Right hindlimb (tissue), 1 donor: ENCODE results near the gene UBE2E2.
A peak's percentile ranks its signal among the peaks of the same experiment; 100 is the strongest.

Experiments used
- DNase-seq: peaks from one replicate; pipeline ENCODE4 v3.0.0-alpha.2; 2018

Gene UBE2E2

DNA sequence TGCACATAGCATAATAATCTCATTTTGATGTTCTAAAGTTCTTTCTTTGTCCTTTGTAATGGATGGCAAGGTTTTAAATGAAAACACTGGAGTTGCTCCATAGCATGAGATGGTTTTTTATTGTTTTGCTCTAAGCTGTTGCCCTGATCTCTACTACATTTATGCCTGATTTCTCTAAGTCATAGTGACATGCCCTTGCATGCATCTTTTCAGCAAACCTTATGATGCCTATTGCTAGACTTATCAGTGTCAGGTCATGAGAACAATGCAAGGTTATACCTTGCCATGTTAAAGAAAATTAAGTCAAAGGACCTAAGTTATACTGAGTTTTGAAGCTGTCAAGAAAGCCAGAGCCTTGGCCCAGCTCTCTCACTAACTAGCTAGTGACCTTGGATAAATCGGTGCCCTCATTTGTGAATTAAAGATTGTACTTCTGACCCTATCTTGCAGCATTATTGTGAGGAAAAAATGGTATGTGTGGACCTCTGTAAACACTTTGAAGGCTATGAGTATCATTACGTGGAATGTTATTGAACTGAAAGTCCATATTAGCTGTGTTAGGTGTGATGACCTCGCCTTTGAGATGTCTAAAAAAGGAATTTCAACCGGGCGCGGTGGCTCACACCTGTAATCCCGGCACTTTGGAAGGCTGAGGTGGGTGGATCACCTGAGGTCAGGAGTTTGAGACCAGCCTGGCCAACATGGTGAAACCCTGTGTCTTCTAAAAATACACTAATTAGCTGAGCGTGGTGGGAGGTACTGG is 346.2 kb downstream of the UBE2E2 start:
- no peak for DNase-seq

DNA sequence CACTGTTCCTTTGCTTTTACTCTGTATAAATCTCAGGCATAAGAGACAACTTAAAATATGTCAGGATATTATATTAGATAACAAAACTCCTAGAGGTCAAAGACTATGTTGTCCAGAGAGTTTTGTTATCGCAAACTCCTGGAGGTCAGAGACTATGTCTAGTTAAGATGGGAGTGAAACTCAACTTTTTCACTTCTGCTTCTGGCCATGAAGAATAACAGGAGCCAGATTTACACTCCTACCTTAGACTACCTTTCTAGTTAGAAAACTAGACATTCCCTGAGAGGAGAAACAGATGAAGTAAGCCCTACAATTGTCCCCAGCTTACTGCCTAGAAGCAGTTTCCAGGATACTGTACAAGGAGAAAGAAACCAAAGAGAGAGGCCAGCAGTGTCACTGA is 347.3 kb downstream of the UBE2E2 start:
- no peak for DNase-seq

DNA sequence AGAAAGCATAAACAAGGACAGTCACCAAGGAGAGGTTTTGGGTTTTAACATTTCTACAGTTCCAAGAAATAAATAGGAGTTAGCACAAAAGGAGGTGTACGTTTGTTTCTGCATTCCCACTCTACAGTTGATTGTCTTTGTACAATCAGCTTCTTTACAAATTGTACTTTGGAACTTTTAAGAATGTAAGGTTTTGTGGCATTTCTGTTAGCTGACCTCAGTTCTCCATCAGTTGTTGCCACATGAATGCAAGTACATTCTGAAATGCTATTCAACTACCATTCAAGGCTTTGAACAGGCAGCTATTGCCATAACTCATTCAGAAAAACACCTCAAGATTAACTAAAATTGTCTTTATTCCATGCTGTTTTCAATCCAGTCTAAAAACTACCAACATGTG is 349.4 kb downstream of the UBE2E2 start:
- no peak for DNase-seq

DNA sequence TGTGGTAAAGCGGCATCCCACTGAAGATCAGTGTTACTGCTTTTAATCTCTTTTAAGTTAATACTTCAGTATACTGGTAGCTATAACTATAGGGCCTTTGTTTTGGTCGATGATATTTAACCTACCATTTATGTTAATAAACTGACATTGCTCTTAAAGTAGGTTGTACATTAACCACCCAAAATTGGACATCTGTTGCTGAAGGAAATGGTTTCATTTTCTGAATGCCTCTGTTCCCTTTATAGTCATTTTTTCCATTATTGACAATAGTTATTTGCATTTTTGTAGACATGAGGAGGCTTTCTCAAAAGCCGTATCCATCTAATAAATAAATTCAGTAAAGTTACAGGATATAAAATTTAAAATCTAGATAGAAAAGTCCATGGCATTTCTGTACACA is 350.2 kb downstream of the UBE2E2 start:
- no peak for DNase-seq

DNA sequence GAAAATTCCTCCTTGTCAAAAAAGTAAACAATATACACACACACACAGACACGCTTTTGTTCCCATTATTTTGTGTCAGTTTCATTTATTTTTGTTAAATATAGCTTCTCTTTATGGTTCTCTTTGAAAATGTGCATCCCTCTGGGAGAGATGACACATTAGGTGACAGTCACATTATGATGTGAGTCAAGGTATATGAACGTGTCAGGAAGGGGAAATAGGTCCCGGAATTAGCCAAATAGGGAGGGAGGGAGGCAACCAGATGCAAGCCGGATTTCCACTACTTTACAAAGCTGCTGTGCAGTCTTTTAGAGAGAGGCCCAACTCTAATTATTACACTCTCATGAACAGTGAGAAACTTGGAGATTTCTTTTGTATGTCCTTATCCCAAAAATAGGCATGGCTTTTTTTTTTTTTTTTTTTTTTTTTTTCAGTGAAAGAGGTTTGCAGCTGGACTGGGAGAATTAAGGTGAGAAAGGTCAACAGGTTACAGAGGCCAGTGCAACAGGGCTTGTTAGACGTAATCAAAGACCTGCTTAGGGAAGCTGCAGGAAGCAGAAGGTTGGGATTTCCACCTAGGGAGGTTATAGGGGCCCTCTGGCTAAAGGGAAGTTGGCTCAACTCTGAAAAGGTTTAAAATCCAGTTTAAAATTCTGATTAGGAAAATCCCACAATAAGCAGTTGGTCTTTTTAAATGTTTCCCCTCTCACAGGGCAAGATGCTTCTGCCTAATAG is 362.1 kb downstream of the UBE2E2 start:
- no peak for DNase-seq

DNA sequence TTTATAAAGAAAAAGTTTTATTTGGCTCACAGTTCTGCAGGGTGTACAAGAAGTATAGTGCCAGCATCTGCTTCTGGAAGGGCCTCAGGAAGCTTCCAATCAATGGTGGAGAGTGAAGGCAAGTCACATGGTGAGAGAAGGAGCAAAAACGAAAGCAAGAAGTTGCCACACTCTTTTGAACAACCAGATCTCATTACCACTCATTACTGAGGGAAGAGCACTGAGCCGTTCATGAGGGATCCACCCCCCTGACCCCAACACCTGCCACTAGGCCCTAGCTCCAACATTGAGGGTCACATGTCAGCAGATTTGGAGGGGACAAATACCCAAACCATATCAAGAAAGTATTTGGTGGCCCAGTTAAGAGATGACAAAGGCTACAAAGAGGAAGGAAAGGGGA is 363.4 kb downstream of the UBE2E2 start:
- no peak for DNase-seq

DNA sequence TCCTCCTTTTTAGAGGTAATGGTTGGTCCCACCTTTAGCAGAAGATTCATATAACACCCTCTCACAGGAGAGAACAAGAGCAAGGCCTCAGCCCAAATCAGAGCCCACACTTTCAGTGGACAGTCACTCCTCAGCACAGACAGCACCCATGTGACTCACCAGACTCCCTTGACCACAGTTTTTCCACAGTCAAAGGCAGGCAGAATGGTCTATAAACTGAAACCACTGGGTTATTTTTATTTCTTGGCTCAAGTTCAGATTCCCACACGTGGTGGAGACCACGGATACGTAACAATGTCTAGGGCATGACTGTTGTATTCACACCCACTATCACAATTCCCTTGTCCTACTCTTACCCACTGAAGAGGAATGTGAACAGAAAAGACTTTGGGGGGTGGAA is 364.8 kb downstream of the UBE2E2 start:
- DNase-seq: peak; percentile 30

DNA sequence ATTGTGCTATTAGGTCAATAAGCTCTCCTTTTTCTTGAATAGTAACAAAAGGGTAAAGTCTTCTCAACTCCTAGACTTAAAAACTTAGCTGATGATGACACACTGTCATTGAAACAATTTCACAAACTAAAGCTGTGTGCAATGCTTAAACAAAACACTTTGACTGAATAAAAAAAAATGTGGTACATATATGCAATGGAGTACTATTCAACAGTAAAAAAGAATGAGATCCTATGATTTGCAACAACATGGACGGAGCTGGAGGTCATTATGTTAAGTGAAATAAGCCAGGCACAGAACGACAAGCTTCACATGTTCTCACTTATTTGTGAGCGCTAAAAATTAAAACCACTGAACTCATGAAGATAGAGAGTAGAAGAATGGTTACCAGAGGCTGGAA is 370.7 kb downstream of the UBE2E2 start:
- DNase-seq: no peak

DNA sequence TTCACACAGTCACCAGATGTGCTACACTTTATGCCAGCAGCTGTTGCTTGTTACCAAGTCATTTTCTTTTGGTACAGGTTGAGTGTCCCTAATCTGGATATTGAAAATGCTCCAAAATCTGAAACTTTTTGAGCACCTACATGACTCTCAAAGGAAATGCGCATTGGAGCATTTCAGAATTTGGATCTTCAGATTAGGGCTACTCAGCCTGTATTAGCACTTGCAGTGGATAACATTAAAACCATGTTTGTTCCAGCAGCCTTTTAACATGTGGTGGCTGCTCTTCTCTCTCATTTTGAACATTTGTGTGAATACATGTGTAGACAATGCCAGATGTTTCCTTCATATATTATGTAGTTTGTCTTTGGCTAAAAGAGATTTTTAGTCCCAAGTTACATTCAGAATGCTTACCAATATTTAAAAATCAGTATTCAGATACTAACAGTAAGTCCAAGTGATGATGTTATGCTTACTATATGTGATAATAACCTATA is 371.7 kb downstream of the UBE2E2 start:
- no peak for DNase-seq

DNA sequence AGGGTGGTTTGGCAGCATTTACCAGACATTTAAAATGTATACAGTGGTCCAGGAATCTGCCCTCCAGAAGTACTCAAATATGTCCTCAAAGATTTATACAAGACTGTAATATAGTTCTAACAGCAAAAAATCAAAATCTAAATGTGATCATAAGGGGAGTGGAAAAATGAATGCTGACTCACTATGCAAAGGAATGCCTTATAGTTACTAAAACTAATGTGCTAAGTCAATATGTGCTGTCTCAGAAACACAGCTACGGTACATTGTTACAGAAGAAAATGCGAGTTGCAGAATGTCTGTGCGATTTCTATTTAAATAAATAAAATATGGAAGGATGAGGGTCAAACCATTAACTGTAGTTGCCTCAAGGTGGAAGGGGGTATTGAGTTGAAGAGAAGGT is 372.6 kb downstream of the UBE2E2 start:
- no peak for DNase-seq

DNA sequence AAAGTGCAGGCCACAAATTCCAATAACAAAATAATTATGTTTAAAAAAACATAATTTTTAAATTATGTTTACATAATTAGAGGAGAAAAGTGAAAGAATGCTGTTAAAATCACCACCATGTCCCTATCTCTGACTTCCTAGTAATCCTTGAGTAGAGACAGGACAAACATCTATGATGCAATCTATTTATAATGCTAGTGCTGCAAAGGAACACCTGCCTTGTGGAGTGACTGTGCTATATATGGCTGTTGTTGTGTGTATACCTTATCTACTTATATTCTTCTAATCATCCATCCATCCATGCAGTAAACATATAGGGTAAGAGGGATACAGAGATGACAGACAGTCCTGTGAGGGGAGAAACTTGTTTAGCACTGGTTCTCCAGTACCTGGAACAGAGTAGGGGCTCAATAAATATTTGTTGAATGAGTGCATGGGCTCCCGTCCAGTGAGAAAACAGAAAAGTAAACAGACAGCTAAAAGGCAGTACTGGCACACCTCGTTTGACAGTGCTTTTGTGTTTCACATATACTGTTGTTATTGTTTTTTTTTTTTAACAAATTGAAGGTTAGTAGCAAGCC is 373.3 kb downstream of the UBE2E2 start:
- no peak for DNase-seq

DNA sequence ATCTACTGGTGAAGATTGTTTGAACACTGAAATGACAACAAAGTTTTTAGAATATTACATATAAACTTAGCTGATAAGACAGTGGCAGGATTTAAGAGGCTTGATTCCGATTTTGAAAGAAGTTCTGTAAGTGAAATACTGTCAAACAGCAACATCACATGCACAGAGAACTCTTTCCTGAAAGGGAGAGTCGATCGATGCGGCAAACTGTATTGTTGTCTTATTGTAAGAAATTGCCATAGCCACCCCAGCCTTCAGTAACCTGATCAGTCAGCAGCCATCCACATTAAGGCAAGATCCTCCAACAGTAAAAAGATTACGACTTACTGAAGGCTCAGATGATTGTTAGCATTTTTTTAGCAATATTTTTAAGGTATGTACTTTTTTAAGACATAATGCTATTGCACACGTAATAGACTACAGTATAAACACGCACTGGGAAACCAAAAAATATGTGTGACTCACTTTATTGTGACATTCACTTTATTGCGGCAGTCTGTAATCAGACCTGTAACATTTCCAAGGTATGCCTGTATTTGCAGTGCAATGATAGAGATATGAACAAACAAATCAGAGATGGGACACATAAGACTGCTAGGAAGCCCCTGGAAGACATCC is 377.1 kb downstream of the UBE2E2 start:
- no peak for DNase-seq

DNA sequence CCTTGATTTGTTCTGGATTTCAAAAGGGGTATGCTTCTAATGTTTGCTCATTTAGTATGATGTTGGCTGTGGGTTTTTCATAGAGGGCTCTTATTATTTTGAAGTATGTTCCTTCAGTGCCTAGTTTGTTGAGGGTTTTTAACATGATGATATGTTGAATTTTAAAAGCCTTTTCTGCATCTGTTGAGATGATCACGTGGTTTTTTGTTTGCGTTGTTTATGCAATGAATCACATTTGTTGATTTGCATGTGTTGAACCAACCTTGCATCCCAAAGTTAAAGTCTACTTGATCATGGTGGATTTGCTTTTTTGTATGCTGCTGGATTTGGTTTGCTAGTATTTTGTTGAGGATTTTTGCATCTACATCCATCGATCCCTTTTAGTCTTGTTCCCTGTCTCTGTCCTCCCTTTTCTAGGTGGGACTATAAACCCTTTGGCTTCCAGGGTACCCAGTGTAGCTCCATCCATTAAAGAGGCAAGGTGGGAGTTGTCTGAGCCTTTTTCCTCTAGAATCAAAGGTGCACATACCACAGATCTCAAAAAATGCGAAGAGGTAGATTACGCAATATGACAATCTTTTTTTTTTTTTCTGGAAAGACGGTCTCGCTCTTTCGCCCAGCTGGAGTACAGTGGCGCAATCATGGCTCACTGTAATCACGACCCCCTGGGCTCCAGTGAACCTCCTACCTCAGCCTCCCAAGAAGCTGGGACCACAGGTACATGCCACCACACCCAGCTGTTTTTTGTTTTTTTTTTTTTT is 381.0 kb downstream of the UBE2E2 start:
- no peak for DNase-seq

DNA sequence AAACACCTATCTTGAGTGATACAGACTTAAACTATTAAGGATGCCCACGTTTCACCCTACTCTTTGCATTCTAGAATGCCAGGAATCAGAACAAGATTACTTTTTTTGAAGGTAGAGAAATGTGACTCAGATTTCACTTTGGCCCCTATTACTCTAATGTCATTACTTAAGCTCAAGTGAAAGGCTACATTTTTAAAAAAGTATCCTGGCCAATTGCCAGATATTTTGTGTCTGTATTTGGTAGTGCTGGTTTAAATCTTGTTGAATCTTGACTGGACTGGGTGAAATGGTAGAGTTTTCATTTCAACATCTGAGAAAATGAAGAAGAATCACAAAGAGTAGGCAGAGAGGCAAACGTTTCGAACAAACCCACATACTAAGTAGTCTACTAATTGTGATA is 384.4 kb downstream of the UBE2E2 start:
- DNase-seq: no peak

DNA sequence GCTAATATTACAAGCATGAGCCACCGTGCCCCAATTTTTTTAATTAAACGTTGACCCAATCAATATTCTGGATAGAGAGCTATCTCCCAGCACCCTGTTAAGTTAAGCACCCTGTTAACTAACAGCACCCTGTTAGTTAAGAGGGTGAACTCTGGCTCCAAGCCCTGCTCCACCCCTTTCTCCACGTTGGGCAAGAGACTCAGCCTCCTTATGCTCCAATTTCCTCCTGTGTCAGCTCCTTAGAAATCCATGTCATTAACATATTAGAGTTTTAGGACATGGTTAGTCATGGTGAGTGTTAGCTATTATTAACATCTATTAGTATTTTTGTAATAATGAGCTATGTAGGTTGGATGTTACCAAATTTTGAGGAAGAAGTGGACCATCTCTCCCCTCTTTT is 385.4 kb downstream of the UBE2E2 start:
- DNase-seq: no peak

DNA sequence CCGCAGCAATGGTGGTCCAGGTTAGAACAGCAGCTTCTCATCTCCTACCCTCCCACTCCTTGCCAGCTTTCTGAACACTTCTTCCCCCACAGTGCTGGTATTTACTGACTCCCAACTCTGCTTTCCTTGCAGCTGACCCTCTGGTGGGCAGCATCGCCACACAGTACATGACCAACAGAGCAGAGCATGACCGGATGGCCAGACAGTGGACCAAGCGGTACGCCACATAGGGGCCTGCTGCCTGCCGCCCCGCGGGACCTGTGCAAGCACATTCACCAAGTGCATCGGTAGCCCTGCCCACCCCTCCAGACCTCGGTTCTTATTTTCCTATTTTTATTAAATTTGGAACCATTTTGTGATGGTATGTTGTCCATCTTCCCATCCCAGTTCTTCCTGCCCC is 386.5 kb downstream of the UBE2E2 start:
- DNase-seq: no peak

DNA sequence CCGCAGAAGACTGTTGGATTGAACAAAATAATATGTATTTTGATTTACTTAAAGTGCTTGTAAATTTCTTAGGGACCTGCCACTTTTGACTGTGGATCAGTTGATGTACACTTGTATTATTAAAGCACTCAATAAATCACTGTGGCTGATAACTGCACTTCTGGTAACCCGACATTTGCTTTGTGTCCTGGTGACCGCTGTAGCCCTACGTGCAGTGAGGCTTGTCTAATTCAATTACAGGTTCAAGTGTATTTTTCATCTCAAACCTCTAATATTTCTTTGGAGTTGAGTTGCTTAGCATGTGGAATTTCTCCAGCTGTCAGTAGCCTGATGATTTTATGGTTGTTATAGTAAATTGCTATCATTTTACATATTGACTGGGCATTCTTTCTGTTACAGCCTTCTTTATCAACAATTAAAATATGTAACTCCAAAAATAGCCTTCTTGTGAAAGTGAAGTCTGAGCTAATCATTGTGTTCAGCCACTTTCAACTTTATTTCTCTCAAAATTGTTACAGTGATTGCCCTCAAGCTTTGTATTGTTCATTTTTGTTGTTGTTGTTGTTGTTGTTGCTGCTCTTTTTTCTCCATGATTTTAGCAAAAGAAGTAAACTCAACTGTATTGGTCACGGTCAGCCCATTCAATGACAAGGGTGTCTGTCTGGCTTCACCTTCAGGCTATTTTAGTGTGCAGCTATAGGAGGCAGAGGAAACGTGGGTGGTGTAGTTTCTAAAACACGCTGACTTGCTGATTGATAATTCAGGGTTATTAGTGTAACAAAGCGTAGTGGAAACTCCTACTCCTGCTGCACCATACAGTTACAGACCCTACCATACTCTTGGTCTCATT is 387.5 kb downstream of the UBE2E2 start:
- DNase-seq: no peak

DNA sequence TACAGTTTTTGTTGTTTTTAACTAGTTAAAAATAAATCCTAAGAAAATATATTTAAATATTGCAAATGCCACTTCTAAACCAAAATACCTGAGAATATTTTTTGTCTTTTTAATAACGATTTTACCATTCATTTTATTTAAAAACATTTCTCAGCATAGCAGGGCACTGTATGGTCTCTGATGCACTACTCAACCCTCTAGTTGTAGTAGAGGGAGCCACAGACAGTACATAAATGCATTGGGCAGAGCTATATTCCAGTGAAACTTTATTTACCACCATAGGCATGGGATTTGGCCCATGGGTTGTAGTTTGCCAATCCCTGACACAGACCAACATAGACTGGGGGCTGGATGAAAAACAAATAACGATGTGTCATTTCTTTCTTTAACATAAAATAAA is 388.2 kb downstream of the UBE2E2 start:
- no peak for DNase-seq

DNA sequence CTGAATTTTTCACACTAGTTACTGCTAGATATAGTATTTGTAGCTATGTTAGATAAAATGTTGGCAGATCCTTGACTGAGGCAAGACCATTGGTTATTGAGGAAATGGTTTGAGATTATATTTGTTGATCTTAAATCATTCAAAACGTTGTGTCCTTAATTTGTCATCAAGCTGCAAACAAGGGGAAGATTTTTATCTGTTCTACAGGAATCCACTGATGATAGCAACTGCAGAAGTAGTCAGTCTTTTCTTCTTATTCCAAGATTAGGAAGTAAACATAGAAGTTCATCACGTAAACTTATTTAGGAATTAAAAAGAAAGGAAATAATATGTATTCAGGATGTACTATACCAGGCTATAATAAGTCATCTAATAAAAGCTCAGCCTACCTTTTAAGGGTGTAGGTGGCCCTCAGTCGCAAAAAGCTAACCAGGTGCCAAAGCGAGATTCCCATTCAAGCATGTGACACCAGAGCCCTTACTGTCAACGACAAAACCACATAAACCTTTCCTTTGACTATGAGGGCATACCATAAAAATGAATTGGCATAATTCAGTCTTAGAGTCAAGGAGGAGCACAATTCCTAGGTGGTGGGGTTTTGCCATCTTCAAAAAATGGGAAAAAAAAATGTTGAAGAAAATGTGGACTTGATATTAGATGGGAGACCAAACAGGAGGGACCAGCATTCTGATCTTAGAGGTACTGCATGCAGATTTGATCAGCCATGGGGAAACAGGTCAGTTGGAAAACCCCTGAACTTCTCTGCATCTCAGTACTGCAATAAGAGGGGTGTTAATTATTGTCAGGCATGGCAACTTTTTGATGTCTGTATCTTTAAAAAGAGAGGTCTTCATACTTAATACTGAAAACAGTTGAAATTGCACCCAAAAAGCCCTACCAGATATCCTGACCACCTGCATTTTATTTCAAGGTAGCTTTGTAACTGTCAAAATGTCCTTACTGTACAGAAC is 390.1 kb downstream of the UBE2E2 start:
- no peak for DNase-seq

DNA sequence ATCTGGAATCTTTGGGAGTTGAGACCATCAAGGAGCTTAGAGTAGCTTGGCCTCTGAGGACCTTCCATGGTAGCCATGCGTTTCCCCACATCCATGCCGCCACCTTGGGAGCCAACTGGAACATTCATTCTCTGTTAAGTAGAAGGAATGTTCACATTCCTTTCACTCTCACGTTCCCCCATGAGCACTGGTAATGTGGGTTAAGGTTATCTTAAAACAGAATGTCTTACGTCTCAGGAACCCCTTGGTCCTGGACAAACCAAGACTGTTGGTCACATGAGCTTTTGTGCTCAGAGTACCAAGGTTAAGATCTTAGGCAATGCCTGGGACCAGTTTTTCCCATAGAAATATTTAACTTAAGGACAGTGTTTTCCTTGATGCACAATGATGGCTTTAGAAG is 390.9 kb downstream of the UBE2E2 start:
- DNase-seq: no peak
